OCI-LY1 (cell line): Measurements from ENCODE around the gene DPH1.
A peak's percentile ranks its signal among the peaks of the same experiment; 100 is the strongest.

Source experiments
- H2AFZ ChIP-seq: fragments of 200-600 bp; sonication (generic), shearing (Covaris generic); 2 replicates; pipeline ENCODE4 v1.6.0; 2014; ENCODE audit warnings: antibody characterized with exemption, mild to moderate bottlenecking, low read length
- H3F3A ChIP-seq: fragments of 200-600 bp; sonication (generic), shearing (Covaris generic); 2 replicates; pipeline ENCODE4 v1.6.0; 2014; ENCODE audit warnings: mild to moderate bottlenecking, antibody characterized with exemption, low read length, moderate library complexity; ENCODE audit not compliant: insufficient read depth
- H3K27ac ChIP-seq: fragments of 200-600 bp; sonication (generic); 2 replicates; pipeline ENCODE4 v1.5.1; 2014; ENCODE audit warnings: low read length, mixed run types, mild to moderate bottlenecking, low read depth; ENCODE audit not compliant: poor library complexity, severe bottlenecking
- H3K27me3 ChIP-seq: fragments of 200-600 bp; sonication (generic); 2 replicates; pipeline ENCODE4 v1.6.0; 2014; ENCODE audit warnings: antibody characterized with exemption, mild to moderate bottlenecking, low read length, moderate library complexity; ENCODE audit not compliant: insufficient read depth
- H3K36me3 ChIP-seq: fragments of 200-600 bp; sonication (generic); 2 replicates; pipeline ENCODE4 v1.6.1; 2014; ENCODE audit warnings: mild to moderate bottlenecking, antibody characterized with exemption, low read length, moderate library complexity, mixed read lengths; ENCODE audit not compliant: insufficient read depth
- H3K4me1 ChIP-seq: fragments of 200-600 bp; sonication (generic); 2 replicates; pipeline ENCODE4 v1.5.1; 2014; ENCODE audit warnings: mild to moderate bottlenecking, low read length, moderate library complexity; ENCODE audit not compliant: insufficient read depth, severe bottlenecking
- H3K4me2 ChIP-seq: fragments of 200-600 bp; sonication (generic), shearing (Covaris generic); 2 replicates; pipeline ENCODE4 v1.6.1; 2014; ENCODE audit warnings: low read length
- H3K4me3 ChIP-seq: fragments of 200-600 bp; sonication (generic); 2 replicates; pipeline ENCODE4 v1.5.1; 2014; ENCODE audit warnings: low read length, low read depth, mild to moderate bottlenecking, mixed read lengths; ENCODE audit not compliant: poor library complexity, severe bottlenecking
- H3K79me2 ChIP-seq: fragments of 200-600 bp; shearing (Covaris generic); 2 replicates; pipeline ENCODE4 v1.6.1; 2016; ENCODE audit warnings: mixed run types, low read length, mixed read lengths; ENCODE audit not compliant: insufficient read depth
- H3K9ac ChIP-seq: fragments of 200-600 bp; sonication (generic), shearing (Covaris generic); 2 replicates; pipeline ENCODE4 v1.6.1; 2014; ENCODE audit warnings: mild to moderate bottlenecking, low read length, mixed read lengths
- H3K9me2 ChIP-seq: fragments of 200-600 bp; sonication (generic), shearing (Covaris generic); 2 replicates; pipeline ENCODE4 v1.6.1; 2014; ENCODE audit warnings: low read depth, mild to moderate bottlenecking, low read length, mixed read lengths
- H3K9me3 ChIP-seq: fragments of 200-600 bp; shearing (Covaris generic); 2 replicates; pipeline ENCODE4 v1.6.1; 2014; ENCODE audit warnings: low read length, mixed read lengths
- H4K20me1 ChIP-seq: fragments of 200-600 bp; sonication (generic), shearing (Covaris generic); 2 replicates; pipeline ENCODE4 v1.6.0; 2016; ENCODE audit warnings: mild to moderate bottlenecking, low read length; ENCODE audit not compliant: insufficient read depth
- CTCF ChIP-seq: fragments of 200-600 bp; sonication (generic), shearing (Covaris generic); IDR thresholded peaks from 2 replicates; pipeline ENCODE4 v1.5.1; 2017; ENCODE audit warnings: mild to moderate bottlenecking, antibody characterized with exemption, low read length, moderate library complexity, mixed read lengths
- EZH2 ChIP-seq: fragments of 200-600 bp; sonication (generic), shearing (Covaris generic); IDR thresholded peaks from 2 replicates; pipeline ENCODE4 v1.8.0; 2017; ENCODE audit warnings: borderline replicate concordance, mixed run types, mild to moderate bottlenecking, antibody characterized with exemption, low read length, moderate library complexity, mixed read lengths

DPH1 gene

GRCh38 chr17:2050300-2051060 is 20.5 kb downstream of the DPH1 start:
- H3F3A ChIP-seq = no peaks in the 10 kb centered on the region
- TF ChIP-seq CTCF = no peak
- no peak for TF ChIP-seq EZH2
- H2AFZ ChIP-seq = no peak overlapping the region
- peaks cover 39% of the 10 kb centered on the region for H3K4me1 ChIP-seq
- H3K9me3 ChIP-seq = no peaks in the 10 kb centered on the region
- H3K36me3 ChIP-seq = no peaks in the 10 kb centered on the region
- H3K27me3 ChIP-seq = no peaks in the 10 kb centered on the region
- H4K20me1 ChIP-seq = no peaks in the 10 kb centered on the region
- H3K4me3 ChIP-seq = peak overlapping the region; percentile 59
- H3K27ac ChIP-seq = no peak overlapping the region
- no peaks in the 10 kb centered on the region for H3K79me2 ChIP-seq
- peak overlapping the region; percentile 58 for H3K4me2 ChIP-seq
- H3K9ac ChIP-seq = no peak overlapping the region
- no peaks in the 10 kb centered on the region for H3K9me2 ChIP-seq

GRCh38 chr17:2051061-2051932 is 21.3 kb downstream of the DPH1 start:
- no peaks in the 10 kb centered on the region for H3K9me2 ChIP-seq
- peak overlapping the region; percentile 58 for H3K4me2 ChIP-seq
- no peaks in the 10 kb centered on the region for H3K9me3 ChIP-seq
- no peak overlapping the region for H3K27ac ChIP-seq
- no peaks in the 10 kb centered on the region for H3K27me3 ChIP-seq
- TF ChIP-seq CTCF (no peak), EZH2 (no peak)
- H3K4me1 ChIP-seq = peaks cover 45% of the 10 kb centered on the region
- H4K20me1 ChIP-seq = no peaks in the 10 kb centered on the region
- H2AFZ ChIP-seq = no peak overlapping the region
- no peaks in the 10 kb centered on the region for H3K79me2 ChIP-seq
- no peaks in the 10 kb centered on the region for H3F3A ChIP-seq
- no peaks in the 10 kb centered on the region for H3K36me3 ChIP-seq
- peak overlapping the region; percentile 59 for H3K4me3 ChIP-seq
- no peak overlapping the region for H3K9ac ChIP-seq

- no peaks in the 10 kb centered on the region for H3K9me2 ChIP-seq
- peaks cover 50% of the 10 kb centered on the region for H3K4me1 ChIP-seq
- no peaks in the 10 kb centered on the region for H3K27me3 ChIP-seq
- H4K20me1 ChIP-seq = no peaks in the 10 kb centered on the region
- H3K4me2 ChIP-seq = no peak overlapping the region
- H3F3A ChIP-seq = no peaks in the 10 kb centered on the region
- no peak overlapping the region for H2AFZ ChIP-seq
- H3K4me3 ChIP-seq = no peak overlapping the region
- no peak overlapping the region for H3K27ac ChIP-seq
- H3K79me2 ChIP-seq = no peaks in the 10 kb centered on the region
- no peak overlapping the region for H3K9ac ChIP-seq
- H3K36me3 ChIP-seq = no peaks in the 10 kb centered on the region
- no peaks in the 10 kb centered on the region for H3K9me3 ChIP-seq
- TF ChIP-seq CTCF (no peak), EZH2 (no peak)
Measured at GRCh38 chr17:2051933-2052559, 22.1 kb downstream of the DPH1 start.
